LHCN-M2 (cell line): ENCODE data around the gene ASTN2. TPM values are rescaled to one million over a fixed set of nuclear protein-coding genes. Genes with fewer than 3 reads are reported as not detected.

Source experiments
- DNase-seq: peaks from one replicate; pipeline ENCODE4 v3.0.0-alpha.2; 2012; ENCODE audit warnings: low read depth
- total RNA-seq: library from RNA; depleted of rRNA; stranded (reverse); fragments of >200 nt; gene quantifications from 2 replicates; pipeline ENCODE4 v1.2.3, GENCODE V29; 2014

ASTN2 gene
- total RNA-seq, 1 experiment from 2014 or later = 11.8 TPM

DNA sequence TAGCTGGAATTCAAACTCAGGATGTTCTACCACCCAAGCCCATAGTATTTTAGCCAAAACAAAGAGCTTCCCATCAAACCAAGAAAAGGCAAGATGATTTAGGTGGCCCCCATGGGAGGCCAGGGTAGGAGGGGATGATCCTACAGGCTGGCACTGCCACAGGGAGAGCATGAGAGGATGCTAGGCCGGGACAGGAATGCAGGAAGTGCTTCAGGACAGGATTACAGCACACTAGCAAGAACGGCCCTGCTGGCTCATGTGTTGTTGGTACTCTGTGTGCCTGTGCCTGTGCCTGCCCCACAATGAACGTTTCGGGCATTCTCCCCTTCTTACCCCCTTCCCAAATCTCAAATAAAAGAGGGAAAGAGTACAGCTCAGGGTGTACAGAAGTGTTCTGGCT lies 838.5 kb downstream of the ASTN2 start:
- DNase-seq = no peak

- DNase-seq = no peak
These were observed 840.7 kb downstream of the ASTN2 start for GRCh38 chr9:116574027-116574679.

DNA sequence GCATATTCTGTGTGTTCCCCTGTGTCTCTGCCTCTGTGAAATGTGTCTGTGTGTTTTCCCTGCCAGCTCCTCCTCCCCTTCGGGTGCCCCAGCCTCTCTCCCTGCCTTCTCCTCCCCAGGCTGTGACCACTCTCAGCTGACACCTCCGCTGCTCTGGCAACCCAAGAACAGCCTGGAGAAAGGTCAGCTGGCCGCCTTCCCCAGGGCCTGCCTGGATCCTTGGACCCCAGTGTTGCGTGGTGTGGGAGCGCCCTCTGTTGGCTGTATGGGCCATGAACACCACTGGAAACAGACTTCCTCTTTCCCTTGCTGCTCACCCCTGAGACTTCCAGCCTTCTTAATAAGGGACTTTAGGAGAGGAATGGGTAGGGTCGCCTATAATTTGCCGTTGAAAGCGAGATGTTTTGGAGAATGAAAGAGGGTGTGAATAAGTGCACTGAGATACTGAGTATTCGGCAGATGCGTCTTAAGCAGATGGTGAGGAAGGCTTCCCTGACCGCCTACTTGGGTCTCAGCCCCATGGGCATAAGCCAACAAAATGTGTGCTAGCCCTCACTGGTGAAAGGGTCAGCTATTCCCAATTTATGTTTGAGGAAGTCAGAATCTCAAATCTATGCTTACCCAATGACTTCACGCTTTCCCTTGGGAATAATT lies 842.6 kb downstream of the ASTN2 start:
- DNase-seq = peak; percentile 83

DNA sequence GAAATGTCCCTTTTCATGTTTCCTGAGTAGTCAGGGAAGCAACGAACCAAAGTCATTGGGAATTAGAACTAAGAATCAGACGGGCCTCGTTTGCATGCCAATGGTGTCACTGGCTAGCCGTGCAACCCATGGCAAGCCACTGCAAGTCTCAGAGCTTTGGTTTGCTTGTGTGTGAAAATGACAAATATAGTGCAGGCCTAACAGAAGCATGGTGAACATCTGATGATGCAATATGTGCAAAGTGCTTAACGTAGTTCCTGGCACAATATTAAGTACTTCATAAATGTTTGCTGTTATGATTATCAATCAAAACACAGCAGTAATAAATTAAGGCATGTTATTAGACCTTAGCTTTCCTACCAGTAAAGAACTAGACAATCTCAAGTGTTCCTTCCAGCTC lies 845.7 kb downstream of the ASTN2 start:
- no peak for DNase-seq

- no peak for DNase-seq
These were observed 848.0 kb downstream of the ASTN2 start for GRCh38 chr9:116566677-116567488.

DNA sequence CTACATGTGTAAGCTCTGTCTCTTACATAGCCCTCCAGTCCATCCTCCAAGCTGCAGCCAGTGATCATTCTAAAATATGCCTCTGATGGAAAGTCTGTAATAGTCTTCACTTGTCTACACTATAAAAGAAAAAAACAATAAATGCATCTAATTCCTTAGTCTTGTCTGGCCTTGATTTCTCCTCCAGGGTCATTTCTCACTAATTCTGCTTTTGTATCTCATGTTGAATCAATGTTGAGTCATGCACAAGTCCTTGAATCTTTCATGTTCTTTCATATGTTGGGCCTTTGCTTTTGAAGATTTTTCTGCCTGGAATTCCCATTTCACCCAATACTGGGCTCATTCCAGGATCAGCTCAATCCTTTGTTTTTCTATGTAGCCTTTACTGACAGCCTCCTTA lies 848.9 kb downstream of the ASTN2 start:
- no peak for DNase-seq

GRCh38 chr9:116564266-116564793 lies 850.5 kb downstream of the ASTN2 start:
- no peak for DNase-seq

DNA sequence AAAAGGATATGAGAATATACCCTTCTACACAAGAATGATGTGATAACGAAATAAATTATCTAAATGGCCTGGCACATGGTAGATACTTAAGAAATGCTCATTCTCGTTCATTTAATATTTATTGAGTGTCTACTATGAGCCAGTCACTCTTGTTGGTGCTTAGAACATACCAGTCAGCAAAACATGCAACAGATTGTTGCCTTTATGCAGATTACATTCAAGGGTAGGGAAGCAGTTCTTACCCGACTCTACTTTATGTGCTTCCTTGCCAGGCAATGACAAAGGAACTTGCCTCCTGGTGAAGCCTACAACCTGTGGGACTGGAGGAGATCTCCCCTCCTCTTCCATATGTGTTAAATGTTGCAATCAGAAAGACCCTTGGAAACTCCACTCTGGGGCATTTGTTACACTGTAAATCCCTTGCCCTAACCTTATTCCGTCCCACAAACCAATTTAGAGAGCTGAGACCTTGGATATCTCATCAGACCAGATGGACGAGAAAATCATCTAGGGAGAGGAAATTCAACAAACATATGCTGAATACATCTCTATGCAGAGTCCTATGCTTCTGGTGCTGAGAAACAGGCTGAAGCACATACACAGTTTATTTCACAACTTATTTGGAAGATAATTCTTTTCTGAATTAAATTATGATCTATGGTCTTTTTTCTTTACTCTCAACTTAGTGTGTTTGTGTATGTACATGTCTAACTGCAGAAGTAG lies 855.9 kb downstream of the ASTN2 start:
- no peak for DNase-seq

DNA sequence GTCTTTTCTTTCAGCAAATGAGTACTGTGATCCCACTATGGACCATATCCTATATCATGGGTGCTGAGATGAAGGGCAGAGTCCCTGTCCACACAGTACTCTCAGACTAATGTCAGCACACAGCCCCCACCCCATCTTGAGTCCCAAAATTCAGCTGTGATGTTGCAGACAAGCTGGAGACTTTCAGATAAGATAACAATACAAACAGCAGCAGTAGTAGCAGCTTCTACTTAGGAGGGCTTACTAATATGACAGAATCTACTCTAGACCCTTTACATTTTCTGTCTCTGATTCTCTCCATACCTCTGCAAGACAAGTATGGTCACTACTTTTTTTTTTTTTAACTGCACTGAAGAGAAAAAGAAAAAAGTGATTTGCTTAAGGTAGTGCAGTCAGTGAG lies 856.8 kb downstream of the ASTN2 start:
- DNase-seq = no peak

GRCh38 chr9:116555556-116556155 lies 859.2 kb downstream of the ASTN2 start:
- peak; percentile 62 for DNase-seq

DNA sequence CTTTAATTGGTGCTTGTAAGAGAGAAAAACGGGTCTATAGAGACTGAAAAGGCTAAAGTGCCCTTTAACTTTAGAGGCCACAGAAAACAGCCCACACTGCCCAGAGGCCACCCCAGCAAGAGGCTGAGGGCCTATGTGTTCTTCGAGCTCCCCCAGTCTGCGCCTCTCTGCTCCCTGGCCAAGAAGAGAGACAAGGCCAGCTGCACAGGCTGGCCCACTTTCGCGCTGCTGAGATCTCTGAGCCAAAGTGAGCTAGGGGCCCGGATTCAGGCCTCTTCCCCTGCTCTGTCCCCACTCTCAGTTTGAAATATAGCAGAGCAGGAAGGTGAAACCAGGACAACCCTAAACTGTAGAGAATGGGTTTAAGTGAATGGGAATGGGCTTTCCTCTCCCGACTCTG lies 859.7 kb downstream of the ASTN2 start:
- no peak for DNase-seq

DNA sequence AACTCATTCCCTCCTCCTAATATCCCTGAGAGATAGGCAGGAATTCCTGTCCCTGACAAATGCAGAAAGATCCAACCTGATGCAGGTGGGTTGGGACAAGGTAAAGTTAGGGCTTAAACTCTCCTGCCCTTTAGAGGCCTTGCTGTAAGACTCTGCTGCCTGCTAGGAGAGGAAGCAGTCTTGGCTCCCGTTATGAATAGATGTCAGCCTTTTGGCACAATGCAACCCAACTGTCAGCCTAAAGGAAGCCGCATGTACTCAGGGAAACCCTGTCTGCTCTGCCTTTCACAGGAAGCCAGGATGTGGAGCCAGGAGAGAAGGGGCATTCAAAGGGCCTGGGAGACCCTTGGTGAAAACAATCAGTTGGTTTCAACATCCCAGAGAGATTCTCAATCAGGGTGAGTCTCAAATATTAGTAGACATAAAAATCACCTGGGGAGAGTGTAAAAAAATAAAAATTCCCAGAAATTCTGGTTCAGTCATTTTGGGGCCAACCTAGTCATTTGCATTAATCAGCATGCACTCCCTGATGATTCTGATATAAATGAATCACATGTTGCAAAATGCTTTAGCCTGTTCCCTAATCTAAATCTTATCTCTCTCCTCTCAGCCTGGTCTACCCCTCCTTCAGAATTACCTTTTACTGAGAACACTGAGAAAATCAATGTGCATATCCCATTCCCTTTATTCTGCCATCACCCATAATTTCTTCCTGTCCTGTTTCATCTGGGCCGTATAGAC lies 864.0 kb downstream of the ASTN2 start:
- DNase-seq = no peak

DNA sequence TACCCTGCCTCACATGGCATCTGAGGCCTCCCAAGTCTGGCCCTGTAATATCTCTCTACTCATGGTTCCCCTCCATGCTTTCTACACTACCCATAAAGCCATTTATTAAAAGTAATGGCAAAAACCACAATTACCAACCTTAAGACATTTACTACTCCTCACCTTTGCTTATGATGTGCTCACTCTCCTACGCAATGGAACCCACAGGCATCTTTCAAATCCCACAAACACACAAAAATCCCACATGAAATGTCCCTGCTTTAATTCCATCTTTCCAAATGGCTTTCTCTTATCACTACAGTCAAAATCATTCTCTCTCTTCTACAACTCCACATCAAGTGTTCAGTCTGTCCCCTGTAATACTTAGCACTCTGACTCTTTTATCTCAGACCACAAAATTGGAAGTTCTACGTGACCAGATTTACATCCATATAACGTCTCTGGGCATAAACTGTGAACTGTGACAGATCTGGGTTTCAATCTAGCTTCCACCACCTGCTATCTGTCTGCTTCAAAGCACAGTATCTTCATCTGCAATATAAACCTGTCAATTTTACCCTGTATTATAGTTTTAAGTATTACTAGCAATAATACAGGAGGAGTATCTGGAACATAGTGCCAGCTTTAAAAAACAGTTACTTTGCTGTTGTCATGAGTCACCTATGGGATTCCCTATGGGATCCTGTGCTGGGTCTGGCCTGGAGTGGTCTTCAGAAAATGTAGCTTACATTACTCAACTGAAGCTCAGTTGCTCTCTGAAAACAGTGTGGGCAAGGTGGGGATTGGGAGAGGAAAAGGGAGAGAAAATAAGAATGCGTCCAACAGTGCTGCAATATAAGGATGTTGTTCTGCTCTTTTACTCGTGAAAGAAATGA lies 864.8 kb downstream of the ASTN2 start:
- no peak for DNase-seq

DNA sequence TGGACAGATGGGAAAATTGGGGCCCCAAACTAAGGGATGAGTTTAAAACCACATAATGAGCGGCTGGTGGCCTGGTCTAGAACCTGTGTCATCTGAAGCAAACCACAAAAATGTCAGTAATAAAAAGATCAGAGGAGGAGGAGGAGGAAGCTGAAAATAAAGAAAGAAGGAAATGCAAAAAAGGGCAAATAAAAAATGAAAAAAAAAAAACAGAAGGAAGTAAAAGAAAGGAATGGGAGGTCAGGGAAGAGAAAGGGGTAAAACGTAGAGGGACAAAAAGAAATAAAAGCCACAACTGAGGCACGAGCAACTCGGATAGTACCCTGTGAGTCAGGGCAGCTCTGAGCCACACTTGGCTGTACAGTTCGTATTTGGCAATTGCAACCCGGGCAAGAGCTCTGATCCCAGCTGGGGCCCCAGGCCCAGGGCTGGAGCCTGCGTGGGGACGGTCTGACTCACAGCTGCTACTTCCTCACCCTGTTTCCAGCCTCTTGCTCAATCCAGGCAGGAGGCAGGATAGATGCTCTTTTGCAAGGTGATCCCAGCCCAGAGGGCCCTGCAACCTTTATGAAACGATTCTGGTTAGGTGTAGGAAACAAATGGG lies 865.7 kb downstream of the ASTN2 start:
- peak; percentile 95 for DNase-seq

- no peak for DNase-seq
These were observed 867.0 kb downstream of the ASTN2 start for GRCh38 chr9:116547729-116548426.

GRCh38 chr9:116546711-116547581 lies 867.9 kb downstream of the ASTN2 start:
- no peak for DNase-seq

DNA sequence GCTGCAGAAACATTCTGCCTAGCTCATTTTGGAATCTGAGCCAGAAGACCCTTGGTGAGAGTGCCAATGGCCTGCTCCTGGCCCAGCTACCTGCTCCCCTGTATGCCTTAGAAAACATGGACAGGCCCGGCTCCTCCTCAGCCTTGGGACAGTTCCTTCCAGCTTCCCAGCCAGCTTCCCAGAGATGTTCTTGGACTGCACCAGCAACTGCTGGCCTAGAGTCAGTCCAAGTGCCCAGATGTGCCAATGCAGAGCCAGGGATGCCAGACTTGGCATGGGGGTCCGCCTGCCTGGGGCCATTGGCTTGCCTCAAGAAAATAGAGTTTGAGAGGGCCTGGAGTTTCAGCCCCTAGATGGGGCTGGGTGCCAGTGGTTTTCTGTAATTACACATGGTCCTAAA lies 870.0 kb downstream of the ASTN2 start:
- no peak for DNase-seq
